ENCODE results near the gene C3orf52. TPM values are rescaled to one million over a fixed set of nuclear protein-coding genes. Genes with fewer than 3 reads are reported as not detected.

The C3orf52 gene
- total and polyA plus RNA-seq, 10 of the 15 experiments (the other 5 are each of a cell fraction or from before 2014, with no cell fraction given) = 0.15 to 1.9 (median 0.73) TPM

GRCh38 chr3:112133626-112134334, 47.6 kb downstream of the C3orf52 start (continued):
- TF ChIP-seq SIN3A (IDR thresholded peaks at IDR 0.05; ENCODE audit: low read depth, low read length) = no peak
- no peak for TF ChIP-seq ZBTB11 (CRISPR knock-in tag; IDR thresholded peaks at IDR 0.05)
- TF ChIP-seq RELB (IDR thresholded peaks at IDR 0.05; ENCODE audit: low read depth) = no peak
- no peak for TF ChIP-seq HDAC2 (IDR thresholded peaks at IDR 0.05)
- TF ChIP-seq ZBTB40 (IDR thresholded peaks at IDR 0.05; ENCODE audit: borderline replicate concordance) = no peak
